Activated CD4-positive, alpha-beta T cell treated with anti-CD3 and anti-CD28 coated beads for 48 hours (primary cell): ENCODE data around the gene PJA1.

Experiments used
- DNase-seq: peaks from one replicate; pipeline ENCODE4 v3.0.0-alpha.2; 2020

Gene PJA1, protein sequence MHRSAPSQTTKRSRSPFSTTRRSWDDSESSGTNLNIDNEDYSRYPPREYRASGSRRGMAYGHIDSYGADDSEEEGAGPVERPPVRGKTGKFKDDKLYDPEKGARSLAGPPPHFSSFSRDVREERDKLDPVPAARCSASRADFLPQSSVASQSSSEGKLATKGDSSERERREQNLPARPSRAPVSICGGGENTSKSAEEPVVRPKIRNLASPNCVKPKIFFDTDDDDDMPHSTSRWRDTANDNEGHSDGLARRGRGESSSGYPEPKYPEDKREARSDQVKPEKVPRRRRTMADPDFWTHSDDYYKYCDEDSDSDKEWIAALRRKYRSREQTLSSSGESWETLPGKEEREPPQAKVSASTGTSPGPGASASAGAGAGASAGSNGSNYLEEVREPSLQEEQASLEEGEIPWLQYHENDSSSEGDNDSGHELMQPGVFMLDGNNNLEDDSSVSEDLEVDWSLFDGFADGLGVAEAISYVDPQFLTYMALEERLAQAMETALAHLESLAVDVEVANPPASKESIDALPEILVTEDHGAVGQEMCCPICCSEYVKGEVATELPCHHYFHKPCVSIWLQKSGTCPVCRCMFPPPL

DNA sequence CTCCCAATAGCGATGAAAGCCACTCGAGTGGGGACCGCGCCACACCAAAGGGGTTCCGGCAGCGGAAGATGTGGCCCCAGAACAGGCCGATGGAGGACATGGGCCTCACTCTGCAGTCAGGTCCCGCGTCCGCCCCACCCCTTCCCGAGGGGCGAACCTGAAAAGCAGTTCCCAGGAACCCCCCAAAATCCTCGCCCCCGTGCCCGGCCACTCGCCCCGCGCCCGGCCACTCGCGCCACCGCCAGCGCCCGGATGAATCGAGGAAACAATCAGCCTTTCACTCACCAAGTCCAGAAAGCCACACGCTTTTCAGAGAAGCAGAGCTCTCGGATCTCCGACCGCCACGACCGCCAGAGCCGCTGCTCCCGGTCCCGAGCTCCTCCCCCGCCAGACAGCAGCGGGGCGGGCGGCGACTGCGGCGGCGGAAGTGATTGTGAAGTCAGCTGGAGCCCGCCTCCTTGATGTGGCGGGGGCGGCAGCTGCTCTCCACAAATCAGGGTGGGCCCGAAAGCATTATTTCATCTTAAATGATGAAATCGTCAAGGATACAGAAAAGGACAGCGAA is at the start of gene PJA1:
TSS of gene PJA1 (minus strand) at position 367 of the 565 bp plus-strand sequence. CDS start 2,380 bp downstream, outside the sequence.
- DNase-seq, result peak; percentile 79

DNA sequence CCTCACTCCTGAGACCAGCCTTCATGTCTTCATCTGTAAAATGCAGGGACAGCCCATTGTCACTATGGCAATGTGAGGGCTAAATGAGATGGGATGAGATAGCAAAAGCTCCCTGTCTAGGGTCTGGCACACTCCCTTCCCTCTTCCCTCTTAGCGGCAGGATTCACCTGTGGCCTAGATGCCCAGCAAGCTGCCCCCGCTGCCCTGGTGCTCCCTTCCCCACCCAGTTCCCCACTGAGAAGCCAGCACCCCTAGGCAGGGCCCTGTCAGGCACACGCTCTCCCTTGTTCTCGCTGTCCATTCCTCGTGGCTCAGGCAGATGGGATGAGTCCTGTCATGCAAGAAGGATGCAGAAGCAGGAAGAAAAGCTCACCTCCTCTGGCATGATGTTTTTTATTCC is 49.2 kb upstream of the PJA1 start:
- no peak for DNase-seq

DNA sequence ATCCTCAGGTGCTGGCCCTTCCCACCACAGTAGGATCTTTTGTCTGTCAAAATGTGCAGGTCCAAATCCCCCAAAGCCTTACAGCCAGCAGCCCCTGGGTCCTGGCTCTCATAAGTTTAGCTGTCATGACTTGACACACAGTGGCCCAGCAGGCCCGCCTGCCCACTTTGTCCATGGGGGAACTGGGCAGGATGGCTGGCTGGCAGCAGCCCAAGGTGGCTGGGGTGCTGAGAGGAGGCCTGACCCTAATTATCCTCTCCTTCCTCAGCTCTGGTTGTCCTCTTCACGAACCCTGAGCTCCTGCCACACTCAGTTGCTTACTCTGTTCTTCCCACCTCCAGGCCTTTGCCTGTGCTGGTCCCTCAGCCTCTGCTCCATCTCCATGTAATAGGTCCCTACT is 46.4 kb upstream of the PJA1 start:
- DNase-seq, result no peak

DNA sequence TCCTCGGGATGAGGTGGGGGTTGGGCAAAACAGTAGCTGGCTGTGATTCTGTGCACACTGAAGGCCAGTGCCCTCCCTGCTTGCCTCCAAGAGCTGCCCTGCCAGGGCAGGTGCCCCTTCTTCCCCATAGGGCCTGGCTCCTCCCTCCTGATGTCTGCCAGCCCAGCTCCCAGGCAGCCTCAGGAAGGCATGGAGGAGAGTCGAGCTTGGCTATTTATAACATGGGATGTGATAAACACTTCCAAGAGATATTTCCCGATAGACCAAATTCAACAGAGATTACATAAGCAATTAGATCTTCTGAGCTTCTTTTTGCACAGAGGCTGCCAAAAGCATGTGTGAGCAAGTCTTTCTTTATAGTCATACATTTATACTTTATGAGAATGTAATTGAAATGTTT is 45.3 kb upstream of the PJA1 start:
- no peak for DNase-seq

DNA sequence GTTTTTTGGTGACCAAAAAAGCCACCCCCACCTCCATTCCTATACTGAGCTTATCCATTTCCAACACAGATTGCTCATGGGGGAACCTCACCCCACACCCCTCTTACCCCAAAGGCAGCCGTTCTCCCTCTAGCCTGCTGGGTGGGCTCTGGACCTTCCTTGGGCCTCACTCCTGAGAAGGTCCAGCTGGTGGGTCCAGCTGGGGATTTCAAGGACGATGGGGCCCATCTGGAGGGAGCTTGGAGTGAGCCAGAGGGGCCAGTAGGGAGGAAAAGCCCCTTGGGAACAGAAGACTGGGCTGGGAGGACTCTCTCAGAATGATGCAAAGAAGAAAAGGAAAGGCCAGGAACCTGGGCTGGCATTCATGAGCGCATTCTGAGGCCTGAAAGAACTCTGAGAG is 42.0 kb upstream of the PJA1 start:
- no peak for DNase-seq

DNA sequence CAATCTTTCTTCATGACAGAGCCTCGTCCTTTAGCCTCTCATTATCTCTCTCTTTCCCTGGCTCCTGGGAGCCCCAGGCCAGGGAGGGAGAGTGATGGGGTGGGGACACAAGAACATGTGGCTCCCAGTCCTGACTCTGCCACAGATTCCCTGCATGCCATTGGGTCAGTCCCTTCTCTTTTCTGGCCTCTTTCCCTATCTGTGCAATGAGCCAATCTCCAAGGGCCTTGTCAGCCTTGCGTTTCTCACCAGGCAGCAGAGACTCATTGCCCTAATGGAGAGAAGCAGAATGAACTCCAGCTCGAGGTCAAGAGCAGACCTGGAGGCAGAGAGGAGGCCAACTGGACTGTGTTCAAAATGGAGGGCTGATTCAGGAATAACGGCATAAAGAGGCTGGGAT is 38.4 kb upstream of the PJA1 start:
- DNase-seq, result no peak

DNA sequence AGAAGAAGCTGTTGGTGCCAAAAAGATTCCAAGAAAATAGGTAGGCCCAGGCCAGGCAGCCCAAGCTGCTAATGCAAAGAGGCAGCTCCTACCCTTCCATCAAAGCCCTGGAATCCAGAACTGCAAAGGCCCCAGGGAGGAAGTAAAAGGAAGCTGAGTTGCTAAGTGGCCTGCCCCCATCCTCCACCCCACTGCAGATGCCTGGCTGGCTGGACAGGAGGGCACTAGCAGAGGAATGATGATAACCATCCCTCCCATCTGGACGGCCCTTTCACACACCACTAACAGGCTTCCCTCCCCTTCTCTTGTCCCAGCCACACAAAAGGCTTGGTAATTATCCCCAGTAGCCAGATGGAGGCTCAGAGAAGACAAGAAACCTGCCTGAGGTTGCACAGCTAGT is 32.4 kb upstream of the PJA1 start:
- no peak for DNase-seq

DNA sequence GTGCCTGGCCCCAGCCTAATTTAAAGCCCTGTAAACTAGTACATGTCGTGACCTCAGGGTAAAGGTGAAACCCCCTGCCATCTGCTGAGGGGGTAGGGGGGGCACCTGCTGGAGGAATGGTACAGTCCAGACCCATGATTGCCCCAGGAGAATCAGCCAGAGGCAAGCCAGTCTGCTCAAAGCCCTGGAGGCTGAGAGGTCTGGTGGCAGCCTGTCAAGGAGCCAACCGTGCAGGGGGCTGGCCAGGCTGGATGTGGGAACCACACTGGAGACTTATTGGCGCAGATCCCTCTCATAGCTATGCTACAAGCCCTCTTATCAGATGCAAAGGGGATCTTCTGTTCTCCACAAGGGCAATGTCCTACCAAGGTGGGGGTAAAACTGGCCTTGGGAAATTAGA is 31.4 kb upstream of the PJA1 start:
- DNase-seq, result no peak

DNA sequence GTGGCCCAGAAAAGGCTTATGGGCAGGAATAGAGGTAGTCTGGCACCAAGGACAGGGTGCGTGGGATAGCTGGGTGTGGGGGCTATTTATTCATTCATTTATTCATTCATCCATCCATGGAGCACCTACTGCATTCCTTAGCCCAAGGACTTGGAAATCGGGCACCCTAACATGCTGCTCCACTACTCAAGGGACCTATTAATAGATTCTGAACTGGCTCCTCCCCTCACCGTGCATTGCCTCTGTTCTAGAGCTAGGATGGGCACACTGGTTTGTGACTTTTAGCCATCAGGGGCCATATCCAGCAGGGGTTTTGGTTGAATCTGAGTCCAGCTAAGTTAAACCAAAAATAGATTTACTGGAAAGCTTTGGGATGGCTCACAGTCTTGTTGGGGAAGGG is 30.6 kb upstream of the PJA1 start:
- DNase-seq, result no peak

DNA sequence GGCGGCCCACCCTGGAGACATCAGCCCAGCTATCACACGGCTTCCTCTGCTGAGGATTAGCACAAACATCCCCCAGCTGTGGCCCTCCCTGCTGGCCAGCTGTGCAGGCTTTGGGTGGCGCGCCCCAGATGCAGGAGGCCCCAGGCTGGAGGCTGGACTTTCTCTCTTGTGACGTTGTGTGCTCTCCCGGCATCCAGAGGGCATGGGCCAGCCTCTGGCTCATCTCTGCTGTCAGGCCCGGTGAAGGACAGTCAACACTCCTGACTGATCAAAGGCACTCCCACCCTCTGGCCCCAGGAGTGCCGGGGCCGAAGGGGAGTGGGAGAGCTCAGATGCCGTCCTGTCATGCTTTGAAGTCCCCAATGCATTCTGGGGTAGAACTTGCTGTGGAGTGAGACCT is 29.9 kb upstream of the PJA1 start:
- no peak for DNase-seq

DNA sequence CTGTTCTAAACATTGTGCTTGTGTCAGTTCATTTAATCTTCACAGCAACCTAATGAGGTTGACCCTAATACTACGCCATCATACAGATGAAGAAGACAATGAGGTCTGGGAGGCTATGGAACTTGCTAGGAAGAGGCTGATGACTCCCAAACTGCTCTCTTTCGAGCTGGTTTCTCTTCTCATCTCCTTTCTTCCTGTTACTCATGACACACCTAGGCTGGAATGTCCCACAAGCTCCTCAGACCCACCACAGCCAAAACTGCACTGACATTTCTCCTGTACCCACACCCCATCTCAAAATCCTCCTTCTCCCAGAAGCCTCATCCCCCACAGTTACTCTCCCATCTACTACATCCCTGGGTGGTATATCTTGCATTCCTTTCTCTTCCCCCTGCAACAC is 27.4 kb upstream of the PJA1 start:
- DNase-seq, result no peak

DNA sequence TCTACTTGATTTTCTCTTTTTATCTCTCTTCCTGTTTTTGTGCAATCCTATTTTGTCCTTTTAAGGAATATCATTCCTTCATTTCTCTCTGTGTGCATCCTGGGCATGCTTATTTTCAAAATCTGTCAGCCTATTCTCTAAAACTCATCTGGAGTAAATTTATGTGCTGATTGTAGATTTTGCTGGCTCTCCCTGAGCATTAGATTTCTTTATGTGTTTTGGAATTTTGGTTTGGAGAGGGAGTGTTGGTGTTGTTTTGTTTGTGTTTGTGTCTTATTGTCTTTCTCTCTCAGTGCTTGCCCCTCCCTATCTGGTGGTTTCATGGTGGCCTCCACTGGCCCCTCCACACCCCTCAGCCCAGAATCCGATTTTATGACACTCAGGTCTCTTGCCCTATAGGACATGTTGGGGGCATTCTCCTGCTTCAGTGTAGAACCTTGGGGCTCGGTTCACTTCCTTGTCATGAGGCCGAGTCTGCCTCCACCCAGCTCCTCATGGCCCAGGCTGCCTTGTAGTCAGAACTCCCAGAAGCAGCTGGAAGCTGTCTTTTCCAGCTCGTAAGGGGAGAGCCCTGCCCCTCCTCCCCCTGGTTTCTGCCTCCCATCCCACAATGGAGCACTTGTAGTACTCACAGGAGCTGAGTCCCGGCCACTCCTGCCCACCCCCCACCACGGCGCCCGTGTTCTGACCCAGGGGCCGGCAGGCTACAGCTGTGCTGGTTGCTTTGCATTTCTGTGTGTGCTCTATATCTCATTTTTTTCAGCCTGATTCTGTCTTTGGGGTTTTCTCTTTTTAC is 24.5 kb upstream of the PJA1 start:
- DNase-seq, result no peak

DNA sequence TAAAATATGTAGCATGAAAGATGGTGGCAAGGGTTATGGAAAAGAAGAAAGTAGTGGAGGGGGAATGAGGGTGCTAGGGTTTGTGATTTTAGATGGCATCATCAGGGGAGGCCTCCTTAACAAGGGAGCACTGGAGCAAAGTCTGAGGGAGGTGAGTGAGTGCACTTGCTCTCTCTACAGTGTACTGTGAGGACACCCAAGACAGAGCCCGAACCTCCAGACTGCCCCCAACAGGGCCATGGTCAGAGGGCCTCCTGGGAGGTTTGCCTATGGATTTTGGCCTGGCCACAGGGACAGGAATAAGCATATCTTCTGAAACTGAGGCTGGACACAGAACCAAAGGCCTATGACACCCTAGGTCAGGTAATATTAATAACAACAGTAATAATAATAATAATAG is 21.4 kb upstream of the PJA1 start:
- DNase-seq, result no peak

DNA sequence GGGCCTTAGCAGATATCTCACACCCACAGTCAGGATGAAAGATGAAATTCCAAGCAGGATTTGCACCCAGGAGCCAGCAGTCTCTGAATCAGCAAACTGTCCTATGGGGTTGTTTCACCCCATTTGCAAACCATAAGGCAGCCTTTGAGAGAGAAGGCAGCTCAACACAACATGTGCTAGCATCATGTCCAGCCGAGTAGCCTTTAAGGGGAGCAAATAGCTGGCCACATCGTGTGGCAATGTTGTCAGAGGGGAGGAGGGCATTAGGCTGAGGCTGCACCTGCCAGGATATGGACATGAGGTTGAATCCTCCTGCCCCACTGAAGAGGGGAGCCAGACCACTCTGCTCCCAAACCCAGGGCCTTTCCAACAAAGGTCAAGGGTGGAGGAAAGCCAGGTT is 20.6 kb upstream of the PJA1 start:
- DNase-seq, result no peak

DNA sequence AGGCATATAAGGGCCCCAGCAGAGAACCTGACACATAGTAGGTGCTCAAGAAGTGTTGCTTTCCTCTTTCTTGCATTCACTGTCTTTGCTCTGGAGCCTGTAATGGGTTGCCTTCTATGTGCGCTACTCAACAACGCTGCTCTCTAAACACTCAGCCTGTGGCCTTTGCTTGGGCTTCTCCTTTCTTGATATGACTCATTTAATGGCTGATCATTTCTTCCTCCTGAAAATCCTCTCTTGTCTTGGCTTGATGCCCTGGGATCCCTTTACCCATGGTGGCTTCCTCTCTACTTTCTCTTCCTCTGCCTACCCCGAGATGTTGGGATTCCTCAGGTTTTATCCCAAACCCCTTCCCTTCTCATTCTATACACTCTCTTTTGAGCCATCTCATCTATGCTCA is 19.9 kb upstream of the PJA1 start:
- DNase-seq, result no peak

DNA sequence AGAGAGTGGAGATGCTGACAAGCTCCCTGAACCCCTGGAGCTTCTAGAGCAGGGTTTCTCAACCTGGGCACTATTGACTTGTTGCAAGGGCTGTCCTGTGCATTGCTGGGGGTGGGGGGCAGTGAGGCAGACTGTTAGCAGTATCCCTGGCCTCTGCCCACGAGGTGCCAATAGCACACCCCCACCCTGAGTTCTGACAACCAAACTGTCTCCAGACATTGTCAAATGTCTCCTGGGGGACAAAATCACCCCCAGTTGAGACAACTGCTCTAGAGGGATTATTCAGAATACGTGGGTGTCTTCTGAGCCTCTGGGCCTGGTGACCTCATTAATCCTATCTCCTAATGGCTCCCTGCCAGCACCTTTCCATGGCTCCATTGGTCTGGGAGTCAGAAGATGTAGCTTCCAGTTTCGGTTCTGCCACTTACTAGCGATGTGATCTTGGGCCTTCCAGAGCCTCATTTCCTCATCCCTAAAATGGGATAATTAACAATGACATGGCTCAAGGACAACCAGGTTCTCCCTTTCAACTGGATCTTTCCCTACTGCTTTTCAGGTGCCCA is 17.6 kb upstream of the PJA1 start:
- no peak for DNase-seq

DNA sequence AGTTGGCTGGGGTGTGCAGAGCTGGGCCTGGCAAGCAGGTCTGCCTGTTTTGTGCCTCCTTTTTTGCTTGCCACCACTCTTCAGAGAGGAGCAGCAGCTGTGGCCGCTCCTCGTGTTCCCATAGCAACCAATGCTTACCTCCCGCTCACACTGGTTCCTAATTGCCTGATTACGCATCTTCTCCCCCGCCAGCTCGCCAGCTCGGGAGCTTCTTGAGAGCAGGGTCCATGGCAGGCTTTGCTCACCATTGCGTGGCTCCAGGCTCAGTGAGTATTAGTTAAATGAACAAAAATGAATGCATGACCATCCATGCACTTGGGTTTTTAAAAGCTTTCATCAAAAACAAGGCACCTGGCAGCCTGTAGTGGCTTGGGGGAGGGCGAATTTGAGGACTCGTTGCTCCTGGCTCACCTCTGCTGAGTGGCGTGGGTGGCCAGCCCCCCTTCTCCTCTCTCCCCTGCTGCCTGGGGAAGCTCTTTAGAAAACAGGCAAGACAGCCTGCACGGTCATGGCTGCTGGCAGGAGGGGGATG is 14.2 kb upstream of the PJA1 start:
- no peak for DNase-seq

DNA sequence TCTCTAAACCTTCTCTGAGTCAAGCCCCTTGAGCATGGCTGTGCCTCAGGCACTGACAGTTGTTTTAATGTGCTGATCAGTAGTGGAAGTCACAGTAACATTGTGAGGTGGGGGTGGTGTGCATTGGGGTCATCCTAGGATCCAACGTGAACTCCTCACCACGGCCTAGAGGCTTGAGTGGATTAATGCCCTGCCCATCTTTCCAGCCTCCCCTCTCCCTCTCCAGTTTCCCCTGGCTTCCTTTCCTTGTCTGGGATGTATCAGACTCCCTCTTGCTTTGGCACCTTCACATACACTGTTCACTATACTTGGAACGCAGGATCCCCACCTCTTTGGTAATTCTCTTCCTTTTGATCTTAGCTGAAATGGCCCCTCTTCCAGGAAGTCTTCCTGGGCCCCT is 13.3 kb upstream of the PJA1 start:
- no peak for DNase-seq

DNA sequence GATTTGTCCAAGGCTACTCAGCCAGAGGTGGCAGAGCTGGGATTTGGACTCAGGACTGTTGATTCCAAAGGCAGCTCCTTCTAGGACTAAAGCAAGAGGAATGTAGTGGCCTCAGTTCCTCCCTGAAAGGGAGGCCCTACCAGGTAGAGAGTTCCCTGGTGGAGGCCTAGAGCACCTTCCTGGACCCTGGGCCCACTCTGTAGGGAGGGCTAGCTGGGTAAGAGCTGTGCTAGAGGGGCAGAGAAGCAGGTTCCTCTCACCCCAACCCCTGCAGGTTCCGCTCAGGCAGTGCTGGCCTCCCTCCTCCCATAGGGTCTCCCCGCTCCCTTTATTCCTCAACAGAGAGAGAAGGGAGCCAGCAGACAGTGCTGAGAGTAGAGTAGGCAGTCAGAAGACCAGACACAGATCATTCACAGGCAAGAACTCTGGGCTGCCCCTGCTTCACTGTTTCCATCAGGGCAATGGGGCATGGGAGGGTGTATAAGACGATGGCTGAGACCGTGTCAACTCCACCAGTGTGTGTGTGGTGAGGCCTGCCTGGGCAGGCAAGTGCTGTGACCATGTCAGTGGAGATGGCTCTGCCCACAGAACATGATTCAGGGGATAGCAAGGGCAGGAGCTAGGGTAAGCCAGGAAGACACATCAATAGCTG is 12.4 kb upstream of the PJA1 start:
- DNase-seq, result no peak

DNA sequence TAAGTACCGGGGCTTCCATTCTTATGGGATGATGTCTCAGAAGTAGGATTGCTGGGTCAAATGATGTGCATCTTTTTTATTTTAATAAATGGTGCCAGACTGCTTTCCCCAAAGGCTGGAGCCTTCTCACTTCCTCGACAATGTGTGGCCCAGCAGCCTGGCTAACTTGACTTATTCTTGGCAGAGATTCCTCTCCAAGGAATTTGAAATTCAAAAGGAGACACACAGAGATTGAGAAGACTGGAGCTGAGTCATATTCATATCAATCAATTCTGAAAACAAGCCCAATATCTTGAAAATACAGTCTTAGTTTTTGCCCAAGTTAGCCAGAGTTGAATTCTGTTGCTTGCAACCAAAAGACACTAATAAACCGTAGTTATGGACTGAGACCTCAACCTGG is 10.8 kb upstream of the PJA1 start:
- DNase-seq, result no peak

DNA sequence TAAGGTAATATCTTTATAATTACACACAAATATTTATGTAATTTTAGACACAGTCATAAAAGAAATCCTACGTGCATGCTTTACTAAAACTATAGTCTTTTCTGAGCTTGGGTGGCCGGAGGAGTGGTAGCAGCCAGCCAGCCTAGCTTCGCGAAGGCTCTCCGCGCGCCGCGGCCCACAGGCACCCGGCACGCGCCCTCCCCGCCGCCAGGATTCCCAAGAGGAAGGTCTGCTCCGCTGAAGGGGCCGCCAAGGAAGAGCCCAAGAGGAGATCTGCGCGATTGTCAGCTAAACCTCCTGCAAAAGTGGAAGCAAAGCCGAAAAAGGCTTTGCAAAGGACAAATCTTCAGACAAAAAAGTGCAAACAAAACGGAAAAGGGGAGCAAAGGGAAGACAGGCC is 8.7 kb upstream of the PJA1 start:
- no peak for DNase-seq

DNA sequence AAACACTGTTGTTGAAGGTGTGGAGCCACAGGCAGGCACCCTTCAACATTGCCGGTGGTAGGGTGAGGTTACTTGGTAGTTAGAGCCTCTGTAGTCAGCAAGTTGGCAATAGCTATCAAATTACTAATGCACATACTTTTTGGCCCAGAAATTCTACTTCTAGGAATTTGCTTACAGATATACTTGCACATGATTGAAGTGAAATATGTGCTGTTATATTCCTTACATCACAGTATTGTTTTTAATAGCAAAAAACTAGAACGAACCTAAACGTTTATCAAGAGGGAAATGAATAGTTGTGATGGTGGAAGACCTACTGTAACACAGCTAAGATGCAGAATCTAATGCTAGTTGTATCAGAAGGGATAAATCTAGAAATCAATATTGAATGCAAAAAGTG is 7.7 kb upstream of the PJA1 start:
- no peak for DNase-seq

DNA sequence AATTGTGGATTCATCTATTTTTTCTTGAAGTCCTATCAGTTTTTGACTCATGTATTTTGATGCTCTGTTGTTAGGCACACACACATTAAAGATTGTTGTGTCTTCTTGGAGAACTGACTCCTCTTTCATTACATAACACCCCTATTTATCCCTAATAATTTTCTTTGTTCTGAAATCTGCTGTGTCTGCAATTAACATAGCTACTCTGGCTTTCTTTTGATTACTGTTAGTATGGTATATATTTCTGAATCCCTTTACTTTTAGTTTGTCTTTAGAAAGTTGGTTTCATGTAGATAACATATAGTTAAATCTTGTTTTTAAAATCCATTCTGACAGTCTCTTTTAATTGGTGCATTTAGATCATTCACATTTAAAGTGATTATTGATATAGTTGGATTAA is 5.1 kb upstream of the PJA1 start:
- DNase-seq, result no peak
